K562 (cell line): Measurements from ENCODE around the gene OFD1. TPM values are rescaled to one million over a fixed set of nuclear protein-coding genes. Genes with fewer than 3 reads are reported as not detected.

Experiments used
- ATAC-seq: fragments of 200-7000 bp; cut with Tn5 transposase; 3 replicates; pipeline ENCODE4 v1.9.1; 2020; ENCODE audit warnings: moderate library complexity
- BruUV-seq: library from RNA; stranded (reverse); fragments of 400-500 nt; replicated peaks from 2 replicates; lab custom pipeline; 2021; lab: Mats Ljungman, UMichigan
- CTCF ChIA-PET: fragments of 300-600 bp; formaldehyde crosslinking; extraction: SDS; loops from one replicate; lab custom pipeline; 2021; ENCODE audit warnings: low intra/inter-chr PET ratio; lab: Yijun Ruan, JAX
- POLR2A ChIA-PET: fragments of 300-600, 350-650 bp; sonication (Branson Sonifier 250); formaldehyde crosslinking; extraction: SDS; loops from one replicate; lab custom pipeline; 2021; ENCODE audit warnings: antibody characterized with exemption, inconsistent platforms; lab: Yijun Ruan, JAX
- DNase-seq, 4 experiments: peaks; one replicate each; pipeline versions ENCODE4 v3.0.0 to v3.0.0-alpha.2; 2011 to 2018; ENCODE audit warnings: low spot score in 3 of 4, mixed read lengths in 3 of 4; ENCODE audit errors: extremely low read depth in 1 of 4
- FAIRE-seq: peaks from 2 replicates; lab custom pipeline; 2011; peaks lifted over from hg19 to GRCh38; lab: Jason Lieb, UNC
- H2AFZ ChIP-seq: 2 replicates; pipeline ENCODE4 v1.6.0; 2011; ENCODE audit warnings: low read depth, low read length, control low read depth, inconsistent platforms
- H3K27ac ChIP-seq: fragments of 200-600 bp; 3 replicates; pipeline ENCODE4 v1.8.0; 2011; ENCODE audit warnings: low read depth, mild to moderate bottlenecking, control low read depth, inconsistent platforms, low read length, moderate library complexity, mixed read lengths; ENCODE audit errors: extremely low read depth
- H3K27me3 ChIP-seq, 2 experiments: fragments of 300-600 bp in 1 of 2; 2 replicates in 1 of 2; 3 replicates in 1 of 2; pipeline versions ENCODE4 v1.6.0 to v1.8.0; 2011; ENCODE audit warnings: inconsistent platforms in 2 of 2, low read length in 2 of 2, mild to moderate bottlenecking in 1 of 2, mixed read lengths in 1 of 2, moderate library complexity in 1 of 2; ENCODE audit not compliant: control insufficient read depth in 2 of 2, insufficient read depth in 2 of 2
- H3K36me3 ChIP-seq: fragments of 300-600 bp; 3 replicates; pipeline ENCODE4 v1.8.0; 2011; ENCODE audit warnings: mild to moderate bottlenecking, low read length, inconsistent platforms; ENCODE audit not compliant: control insufficient read depth, insufficient read depth
- H3K4me1 ChIP-seq, 2 experiments: fragments of 200-600 bp in 1 of 2; replicated peaks in 1 of 2; 2 replicates in 1 of 2; 3 replicates in 1 of 2; pipeline versions ENCODE4 v1.5.1 to v1.8.0; 2011; ENCODE audit warnings: inconsistent platforms in 2 of 2, low read length in 2 of 2, mild to moderate bottlenecking in 1 of 2, mixed read lengths in 1 of 2, moderate library complexity in 1 of 2; ENCODE audit not compliant: control insufficient read depth in 2 of 2, insufficient read depth in 2 of 2
- H3K4me2 ChIP-seq: 2 replicates; pipeline ENCODE4 v1.6.1; 2011; ENCODE audit warnings: low read length, control low read depth, inconsistent platforms, mixed read lengths; ENCODE audit not compliant: insufficient read depth
- H3K4me3 ChIP-seq: fragments of 200-600 bp; sonication (generic), shearing (Covaris generic); 2 replicates; pipeline ENCODE4 v1.5.1; 2016; ENCODE audit warnings: control low read depth, inconsistent platforms
- H3K79me2 ChIP-seq: fragments of 200-600 bp; 3 replicates; pipeline ENCODE4 v1.8.0; 2011; ENCODE audit warnings: low read length, inconsistent platforms; ENCODE audit not compliant: control insufficient read depth, insufficient read depth
- H3K9ac ChIP-seq, 2 experiments: 2 replicates each; pipeline versions ENCODE4 v1.6.0 to v1.6.1; 2011; ENCODE audit warnings: low read depth in 2 of 2, low read length in 2 of 2, control low read depth in 1 of 2, inconsistent platforms in 1 of 2, mild to moderate bottlenecking in 1 of 2, mixed read lengths in 1 of 2; ENCODE audit not compliant: insufficient read depth in 1 of 2
- H3K9me1 ChIP-seq: one replicate; pipeline ENCODE4 v1.6.0; 2011; ENCODE audit warnings: inconsistent platforms, mild to moderate bottlenecking, low read length, moderate library complexity; ENCODE audit not compliant: control insufficient read depth, insufficient read depth
- H3K9me3 ChIP-seq: replicated peaks from 2 replicates; pipeline ENCODE4 v1.5.1; 2011; ENCODE audit warnings: low read depth, low read length, inconsistent platforms; ENCODE audit not compliant: control insufficient read depth, insufficient read depth
- H4K20me1 ChIP-seq: replicated peaks from 2 replicates; pipeline ENCODE4 v1.6.1; 2011; ENCODE audit warnings: low read length, inconsistent platforms, mixed read lengths; ENCODE audit not compliant: control insufficient read depth, insufficient read depth
- CTCF ChIP-seq, 3 experiments: IDR thresholded peaks in 2 of 3; conservative IDR thresholded peaks in 1 of 3; 2 replicates each; pipeline ENCODE4 v1.5.1; 2011 to 2012; ENCODE audit warnings: low read length in 3 of 3, mild to moderate bottlenecking in 3 of 3, control low read depth in 2 of 3, improper control_type of control experiment in 1 of 3, inconsistent platforms in 1 of 3, low read depth in 1 of 3, mixed read lengths in 1 of 3, moderate library complexity in 1 of 3; ENCODE audit not compliant: insufficient read depth in 2 of 3
- DEAF1 ChIP-seq: fragments of 450-650 bp; formaldehyde crosslinking; IDR thresholded peaks from 2 replicates; pipeline ENCODE4 v1.4.0; 2020; ENCODE audit warnings: mild to moderate bottlenecking, moderate library complexity
- RAD21 ChIP-seq, 2 experiments: fragments of 250-450 bp in 1 of 2; fragments of 450-650 bp in 1 of 2; sonication (Bioruptor Pico) in 1 of 2; formaldehyde crosslinking in 1 of 2; IDR thresholded peaks in 1 of 2; conservative IDR thresholded peaks in 1 of 2; 2 replicates each; pipeline versions ENCODE4 v1.4.0 to v1.8.0; 2020 to 2022; ENCODE audit warnings: mild to moderate bottlenecking in 2 of 2, moderate library complexity in 1 of 2
- WGBS: fragments of 100-300 bp; shearing (Covaris generic); methylation state at CpG from one replicate; pipeline ENCODE4 v1.1.6; 2016; ENCODE audit warnings: low coverage, mixed read lengths; ENCODE audit not compliant: insufficient coverage; ENCODE audit errors: missing lambda C conversion rate; 5-methylcytosine and 5-hydroxymethylcytosine counted together
- in situ Hi-C: fragments of 300-500 bp; cut with MboI; formaldehyde crosslinking; loops from 4 replicates; pipeline ENCODE4 v1.15.0; 2018; ENCODE audit warnings: inconsistent platforms, mixed read lengths
- intact Hi-C: fragments of 100-400 bp; cut with micrococcal nuclease; formaldehyde crosslinking; loops from 2 replicates; pipeline ENCODE4 v1.14.2; 2022
- polyA plus RNA-seq, 8 experiments: library from polyadenylated mRNA; depleted of rRNA in 4 of 8; stranded (reverse) in 5 of 8; unstranded in 3 of 8; fragments of >200 nt; fragmentation: Nextera tagmentation in 2 of 8; fragmentation: Illumina TruSeq in 1 of 8; extraction: Ambion mirVana in 2 of 8; extraction: Trizol in 1 of 8; gene quantifications; 2 replicates each; pipeline versions ENCODE4 v1.2.1 to v1.2.3, GENCODE V29; 2011 to 2014; ENCODE audit warnings: inconsistent platforms in 1 of 8, missing spikeins in 1 of 8
- total RNA-seq, 7 experiments: library from RNA; depleted of rRNA in 6 of 7; stranded (reverse); fragments of >200 nt in 6 of 7; fragmentation: Illumina TruSeq in 2 of 7; extraction: Trizol in 2 of 7; gene quantifications; 2 replicates each; pipeline versions ENCODE4 v1.2.1 to v1.2.3, GENCODE V29; 2011 to 2021; ENCODE audit warnings: low replicate concordance in 1 of 7
- TF ChIP-seq, protein P1 (sequence below), 2 experiments: fragments of 450-650 bp; formaldehyde crosslinking in 1 of 2; IDR thresholded peaks; 2 replicates each; pipeline versions ENCODE4 v1.4.0 to v1.6.1; 2014 to 2020; ENCODE audit warnings: mild to moderate bottlenecking in 2 of 2, borderline replicate concordance in 1 of 2, low read depth in 1 of 2
- TF ChIP-seq, protein P2 (sequence below): fragments of 250-450 bp; sonication (Bioruptor Pico); IDR thresholded peaks from 2 replicates; pipeline ENCODE4 v1.8.0; 2021; ENCODE audit warnings: borderline replicate concordance, mild to moderate bottlenecking, moderate library complexity; ENCODE audit not compliant: poor library complexity, severe bottlenecking

OFD1 gene
- total and polyA plus RNA-seq, 9 of the 15 experiments (the other 6 are each of a cell fraction or from before 2014, with no cell fraction given): 22.0 to 49.1 (median 30.2) TPM

DNA sequence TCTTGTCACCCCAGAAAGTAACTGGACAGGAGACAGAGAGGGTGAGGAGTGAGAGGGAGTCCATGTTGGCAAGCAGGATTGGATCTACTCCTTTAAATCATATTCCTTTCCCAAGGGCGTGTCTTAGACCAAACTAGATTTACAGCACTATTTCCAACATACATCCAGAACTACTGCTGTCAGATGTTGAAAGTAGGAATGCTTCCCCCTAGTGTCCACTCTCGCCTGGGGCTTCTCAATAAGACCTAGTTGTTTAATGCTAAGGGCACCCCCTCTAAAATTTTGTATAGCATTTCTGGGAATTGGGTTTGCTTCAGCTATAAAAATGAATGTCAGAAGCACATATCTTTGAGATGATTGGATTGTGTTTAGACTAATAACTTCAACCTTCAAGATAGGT lies 13.3 kb downstream of the OFD1 start:
- H2AFZ ChIP-seq: no peak overlapping the region
- TF ChIP-seq CTCF (IDR thresholded peaks at IDR 0.05 in 2 of 3, conservative IDR thresholded peaks at IDR 0.05 in 1 of 3; ENCODE audit: insufficient read depth in 2 of 3, low read depth in 1 of 3, low read length in 3 of 3) (peak; percentile 31 to 67 (median 49); a peak in 5 of 6 replicates), RAD21 (CRISPR knock-in tag; conservative IDR thresholded peaks at IDR 0.05 in 1 of 2, IDR thresholded peaks at IDR 0.05 in 1 of 2) (peak; percentile 46 to 62), DEAF1 (CRISPR knock-in tag) (peak; percentile 32; the same call in 1 of the 2 replicates)
- TF ChIP-seq, protein P1, sequence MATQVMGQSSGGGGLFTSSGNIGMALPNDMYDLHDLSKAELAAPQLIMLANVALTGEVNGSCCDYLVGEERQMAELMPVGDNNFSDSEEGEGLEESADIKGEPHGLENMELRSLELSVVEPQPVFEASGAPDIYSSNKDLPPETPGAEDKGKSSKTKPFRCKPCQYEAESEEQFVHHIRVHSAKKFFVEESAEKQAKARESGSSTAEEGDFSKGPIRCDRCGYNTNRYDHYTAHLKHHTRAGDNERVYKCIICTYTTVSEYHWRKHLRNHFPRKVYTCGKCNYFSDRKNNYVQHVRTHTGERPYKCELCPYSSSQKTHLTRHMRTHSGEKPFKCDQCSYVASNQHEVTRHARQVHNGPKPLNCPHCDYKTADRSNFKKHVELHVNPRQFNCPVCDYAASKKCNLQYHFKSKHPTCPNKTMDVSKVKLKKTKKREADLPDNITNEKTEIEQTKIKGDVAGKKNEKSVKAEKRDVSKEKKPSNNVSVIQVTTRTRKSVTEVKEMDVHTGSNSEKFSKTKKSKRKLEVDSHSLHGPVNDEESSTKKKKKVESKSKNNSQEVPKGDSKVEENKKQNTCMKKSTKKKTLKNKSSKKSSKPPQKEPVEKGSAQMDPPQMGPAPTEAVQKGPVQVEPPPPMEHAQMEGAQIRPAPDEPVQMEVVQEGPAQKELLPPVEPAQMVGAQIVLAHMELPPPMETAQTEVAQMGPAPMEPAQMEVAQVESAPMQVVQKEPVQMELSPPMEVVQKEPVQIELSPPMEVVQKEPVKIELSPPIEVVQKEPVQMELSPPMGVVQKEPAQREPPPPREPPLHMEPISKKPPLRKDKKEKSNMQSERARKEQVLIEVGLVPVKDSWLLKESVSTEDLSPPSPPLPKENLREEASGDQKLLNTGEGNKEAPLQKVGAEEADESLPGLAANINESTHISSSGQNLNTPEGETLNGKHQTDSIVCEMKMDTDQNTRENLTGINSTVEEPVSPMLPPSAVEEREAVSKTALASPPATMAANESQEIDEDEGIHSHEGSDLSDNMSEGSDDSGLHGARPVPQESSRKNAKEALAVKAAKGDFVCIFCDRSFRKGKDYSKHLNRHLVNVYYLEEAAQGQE (IDR thresholded peaks at IDR 0.05; ENCODE audit: borderline replicate concordance): peak; percentile 40; the same call in 1 of the 2 replicates
- TF ChIP-seq, protein P1 (CRISPR knock-in tag; IDR thresholded peaks at IDR 0.05; ENCODE audit: low read depth): no peak
- TF ChIP-seq, protein P2, sequence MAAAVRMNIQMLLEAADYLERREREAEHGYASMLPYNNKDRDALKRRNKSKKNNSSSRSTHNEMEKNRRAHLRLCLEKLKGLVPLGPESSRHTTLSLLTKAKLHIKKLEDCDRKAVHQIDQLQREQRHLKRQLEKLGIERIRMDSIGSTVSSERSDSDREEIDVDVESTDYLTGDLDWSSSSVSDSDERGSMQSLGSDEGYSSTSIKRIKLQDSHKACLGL: no peak
- H3K9ac ChIP-seq: no peak overlapping the region
- POLR2A ChIA-PET: no interaction called here
- in situ Hi-C loops: loop anchor here (5.0 kb wide), 1 partner anchor 96 kb away; the partner anchor contains the start of gene TCEANC
- no peaks in the 10 kb centered on the region for H4K20me1 ChIP-seq
- intact Hi-C loops: loop anchor here (1.0 kb wide), 1 partner anchor 90 kb away; no protein-coding TSS in a partner anchor
- no peak for FAIRE-seq
- CTCF ChIA-PET: interaction anchor here (0.7 to 2.6 kb wide), 2 partner anchors 9 to 89 kb away, joined by 3 to 19 read pairs; no protein-coding TSS in a partner anchor
- ATAC-seq: peak; percentile 89
- WGBS: 16% methylated on average over 2 of the region's 2 CpGs
- no peaks in the 10 kb centered on the region for H3K9me3 ChIP-seq
- H3K79me2 ChIP-seq: no peaks in the 10 kb centered on the region
- BruUV-seq: no TSS peak
- H3K4me2 ChIP-seq: no peak overlapping the region
- H3K4me1 ChIP-seq: no peaks in the 10 kb centered on the region
- no peak overlapping the region for H3K27ac ChIP-seq
- H3K36me3 ChIP-seq: peaks cover 78% of the 10 kb centered on the region
- peak; percentile 10 to 51 (median 16) for DNase-seq
- H3K9me1 ChIP-seq: no peaks in the 10 kb centered on the region
- no peaks in the 10 kb centered on the region for H3K27me3 ChIP-seq
- no peak overlapping the region for H3K4me3 ChIP-seq
